HCT116 (cell line): ENCODE data around the gene TACC2.

ENCODE experiments used
- ATF3 ChIP-seq: IDR thresholded peaks from 2 replicates; pipeline ENCODE4 v1.6.1; 2012
- CBX3 ChIP-seq: IDR thresholded peaks from 2 replicates; pipeline ENCODE4 v1.6.1; 2012; ENCODE audit warnings: low read depth
- CTCF ChIP-seq, 3 experiments: fragments of 200-600 bp in 1 of 3; sonication (generic) in 1 of 3; IDR thresholded peaks in 2 of 3; conservative IDR thresholded peaks in 1 of 3; 2 replicates each; pipeline ENCODE4 v1.5.1; 2012 to 2017; ENCODE audit warnings: low read depth in 2 of 3, low read length in 2 of 3, antibody characterized with exemption in 1 of 3, borderline replicate concordance in 1 of 3, control low read depth in 1 of 3, mild to moderate bottlenecking in 1 of 3, mixed read lengths in 1 of 3, mixed run types in 1 of 3, moderate library complexity in 1 of 3; ENCODE audit not compliant: insufficient read depth in 1 of 3
- EZH2 ChIP-seq: fragments of 200-600 bp; sonication (generic); IDR thresholded peaks from 2 replicates; pipeline ENCODE4 v1.6.1; 2017; ENCODE audit warnings: antibody characterized with exemption, mixed run types
- EZH2phosphoT487 ChIP-seq: fragments of 200-600 bp; IDR thresholded peaks from 2 replicates; pipeline ENCODE4 v1.6.1; 2018; ENCODE audit warnings: antibody characterized with exemption, borderline replicate concordance
- MAX ChIP-seq: IDR thresholded peaks from 2 replicates; pipeline ENCODE4 v1.6.1; 2012
- POLR2A ChIP-seq: IDR thresholded peaks from 2 replicates; pipeline ENCODE4 v1.7.0; 2011; ENCODE audit warnings: borderline replicate concordance; ENCODE audit not compliant: insufficient read depth, insufficient read length; ENCODE audit errors: extremely low read depth
- POLR2AphosphoS5 ChIP-seq: IDR thresholded peaks from 2 replicates; pipeline ENCODE4 v1.6.1; 2011; ENCODE audit warnings: mild to moderate bottlenecking, low read depth, low read length, moderate library complexity
- RAD21 ChIP-seq: IDR thresholded peaks from 2 replicates; pipeline ENCODE4 v1.6.1; 2012; ENCODE audit warnings: low read depth, mild to moderate bottlenecking
- REST ChIP-seq: IDR thresholded peaks from 2 replicates; pipeline ENCODE4 v1.6.1; 2012; ENCODE audit warnings: low read depth
- SIN3A ChIP-seq: IDR thresholded peaks from 2 replicates; pipeline ENCODE4 v1.6.1; 2012; ENCODE audit warnings: low read depth
- YY1 ChIP-seq: IDR thresholded peaks from 2 replicates; pipeline ENCODE4 v1.6.1; 2011; ENCODE audit warnings: low read length, low read depth, moderate library complexity, mild to moderate bottlenecking; ENCODE audit not compliant: insufficient replicate concordance; ENCODE audit errors: extremely low read depth
- ZNF274 ChIP-seq: fragments of 200-500 bp; sonication (Bioruptor generic); IDR thresholded peaks from 2 replicates; pipeline ENCODE4 v1.6.1; 2014; ENCODE audit warnings: mild to moderate bottlenecking, low read depth, low read length, inconsistent platforms

- TF ChIP-seq EZH2 (no peak), CTCF (IDR thresholded peaks at IDR 0.05 in 2 of 3, conservative IDR thresholded peaks at IDR 0.05 in 1 of 3; ENCODE audit: borderline replicate concordance in 1 of 3, insufficient read depth in 1 of 3, low read depth in 2 of 3, low read length in 2 of 3) (no peak), MAX (no peak), ATF3 (no peak), POLR2AphosphoS5 (no peak), POLR2A (no peak), CBX3 (no peak), YY1 (no peak), REST (no peak), RAD21 (no peak), EZH2phosphoT487 (no peak), SIN3A (no peak), ZNF274 (no peak)
Observed at GRCh38 chr10:121959671-121960070, 29.3 kb upstream of the TACC2 start.
